K562 (cell line): ENCODE measurements around the gene TNPO3. TPM values are rescaled to one million over a fixed set of nuclear protein-coding genes. Genes with fewer than 3 reads are reported as not detected.

ENCODE experiments used
- ATAC-seq: fragments of 200-7000 bp; cut with Tn5 transposase; 3 replicates; pipeline ENCODE4 v1.9.1; 2020; ENCODE audit warnings: moderate library complexity
- BruUV-seq: library from RNA; stranded (reverse); fragments of 400-500 nt; replicated peaks from 2 replicates; lab custom pipeline; 2021; lab: Mats Ljungman, UMichigan
- CTCF ChIA-PET: fragments of 300-600 bp; formaldehyde crosslinking; extraction: SDS; loops from one replicate; lab custom pipeline; 2021; ENCODE audit warnings: low intra/inter-chr PET ratio; lab: Yijun Ruan, JAX
- POLR2A ChIA-PET: fragments of 300-600, 350-650 bp; sonication (Branson Sonifier 250); formaldehyde crosslinking; extraction: SDS; loops from one replicate; lab custom pipeline; 2021; ENCODE audit warnings: antibody characterized with exemption, inconsistent platforms; lab: Yijun Ruan, JAX
- DNase-seq, 4 experiments: peaks; one replicate each; pipeline versions ENCODE4 v3.0.0 to v3.0.0-alpha.2; 2011 to 2018; ENCODE audit warnings: low spot score in 3 of 4, mixed read lengths in 3 of 4; ENCODE audit errors: extremely low read depth in 1 of 4
- FAIRE-seq: peaks from 2 replicates; lab custom pipeline; 2011; peaks lifted over from hg19 to GRCh38; lab: Jason Lieb, UNC
- H2AFZ ChIP-seq: 2 replicates; pipeline ENCODE4 v1.6.0; 2011; ENCODE audit warnings: low read depth, low read length, control low read depth, inconsistent platforms
- H3K27ac ChIP-seq: fragments of 200-600 bp; 3 replicates; pipeline ENCODE4 v1.8.0; 2011; ENCODE audit warnings: low read depth, mild to moderate bottlenecking, control low read depth, inconsistent platforms, low read length, moderate library complexity, mixed read lengths; ENCODE audit errors: extremely low read depth
- H3K27me3 ChIP-seq, 2 experiments: fragments of 300-600 bp in 1 of 2; 2 replicates in 1 of 2; 3 replicates in 1 of 2; pipeline versions ENCODE4 v1.6.0 to v1.8.0; 2011; ENCODE audit warnings: inconsistent platforms in 2 of 2, low read length in 2 of 2, mild to moderate bottlenecking in 1 of 2, mixed read lengths in 1 of 2, moderate library complexity in 1 of 2; ENCODE audit not compliant: control insufficient read depth in 2 of 2, insufficient read depth in 2 of 2
- H3K36me3 ChIP-seq: fragments of 300-600 bp; 3 replicates; pipeline ENCODE4 v1.8.0; 2011; ENCODE audit warnings: mild to moderate bottlenecking, low read length, inconsistent platforms; ENCODE audit not compliant: control insufficient read depth, insufficient read depth
- H3K4me1 ChIP-seq, 2 experiments: fragments of 200-600 bp in 1 of 2; replicated peaks in 1 of 2; 2 replicates in 1 of 2; 3 replicates in 1 of 2; pipeline versions ENCODE4 v1.5.1 to v1.8.0; 2011; ENCODE audit warnings: inconsistent platforms in 2 of 2, low read length in 2 of 2, mild to moderate bottlenecking in 1 of 2, mixed read lengths in 1 of 2, moderate library complexity in 1 of 2; ENCODE audit not compliant: control insufficient read depth in 2 of 2, insufficient read depth in 2 of 2
- H3K4me2 ChIP-seq: 2 replicates; pipeline ENCODE4 v1.6.1; 2011; ENCODE audit warnings: low read length, control low read depth, inconsistent platforms, mixed read lengths; ENCODE audit not compliant: insufficient read depth
- H3K4me3 ChIP-seq: fragments of 200-600 bp; sonication (generic), shearing (Covaris generic); 2 replicates; pipeline ENCODE4 v1.5.1; 2016; ENCODE audit warnings: control low read depth, inconsistent platforms
- H3K79me2 ChIP-seq: fragments of 200-600 bp; 3 replicates; pipeline ENCODE4 v1.8.0; 2011; ENCODE audit warnings: low read length, inconsistent platforms; ENCODE audit not compliant: control insufficient read depth, insufficient read depth
- H3K9ac ChIP-seq, 2 experiments: 2 replicates each; pipeline versions ENCODE4 v1.6.0 to v1.6.1; 2011; ENCODE audit warnings: low read depth in 2 of 2, low read length in 2 of 2, control low read depth in 1 of 2, inconsistent platforms in 1 of 2, mild to moderate bottlenecking in 1 of 2, mixed read lengths in 1 of 2; ENCODE audit not compliant: insufficient read depth in 1 of 2
- H3K9me1 ChIP-seq: one replicate; pipeline ENCODE4 v1.6.0; 2011; ENCODE audit warnings: inconsistent platforms, mild to moderate bottlenecking, low read length, moderate library complexity; ENCODE audit not compliant: control insufficient read depth, insufficient read depth
- H3K9me3 ChIP-seq: replicated peaks from 2 replicates; pipeline ENCODE4 v1.5.1; 2011; ENCODE audit warnings: low read depth, low read length, inconsistent platforms; ENCODE audit not compliant: control insufficient read depth, insufficient read depth
- H4K20me1 ChIP-seq: replicated peaks from 2 replicates; pipeline ENCODE4 v1.6.1; 2011; ENCODE audit warnings: low read length, inconsistent platforms, mixed read lengths; ENCODE audit not compliant: control insufficient read depth, insufficient read depth
- MCM3 ChIP-seq: fragments of 450-650 bp; IDR thresholded peaks from 2 replicates; pipeline ENCODE4 v1.6.1; 2016
- ZNF165 ChIP-seq: fragments of 250-450 bp; sonication (Bioruptor Pico); IDR thresholded peaks from 2 replicates; pipeline ENCODE4 v1.4.0; 2020; ENCODE audit warnings: borderline replicate concordance
- WGBS: fragments of 100-300 bp; shearing (Covaris generic); methylation state at CpG from one replicate; pipeline ENCODE4 v1.1.6; 2016; ENCODE audit warnings: low coverage, mixed read lengths; ENCODE audit not compliant: insufficient coverage; ENCODE audit errors: missing lambda C conversion rate; 5-methylcytosine and 5-hydroxymethylcytosine counted together
- in situ Hi-C: fragments of 300-500 bp; cut with MboI; formaldehyde crosslinking; loops from 4 replicates; pipeline ENCODE4 v1.15.0; 2018; ENCODE audit warnings: inconsistent platforms, mixed read lengths
- intact Hi-C: fragments of 100-400 bp; cut with micrococcal nuclease; formaldehyde crosslinking; loops from 2 replicates; pipeline ENCODE4 v1.14.2; 2022
- polyA plus RNA-seq, 8 experiments: library from polyadenylated mRNA; depleted of rRNA in 4 of 8; stranded (reverse) in 5 of 8; unstranded in 3 of 8; fragments of >200 nt; fragmentation: Nextera tagmentation in 2 of 8; fragmentation: Illumina TruSeq in 1 of 8; extraction: Ambion mirVana in 2 of 8; extraction: Trizol in 1 of 8; gene quantifications; 2 replicates each; pipeline versions ENCODE4 v1.2.1 to v1.2.3, GENCODE V29; 2011 to 2014; ENCODE audit warnings: inconsistent platforms in 1 of 8, missing spikeins in 1 of 8
- total RNA-seq, 7 experiments: library from RNA; depleted of rRNA in 6 of 7; stranded (reverse); fragments of >200 nt in 6 of 7; fragmentation: Illumina TruSeq in 2 of 7; extraction: Trizol in 2 of 7; gene quantifications; 2 replicates each; pipeline versions ENCODE4 v1.2.1 to v1.2.3, GENCODE V29; 2011 to 2021; ENCODE audit warnings: low replicate concordance in 1 of 7
- TF ChIP-seq, protein P1 (sequence below): fragments of 250-450 bp; sonication (Bioruptor Pico); IDR thresholded peaks from 2 replicates; pipeline ENCODE4 v1.8.0; 2021; ENCODE audit warnings: mild to moderate bottlenecking, moderate library complexity
- TF ChIP-seq, protein P2 (sequence below): sonication (generic); formaldehyde crosslinking; IDR thresholded peaks from 2 replicates; pipeline ENCODE4 v1.8.1; 2023; ENCODE audit warnings: mild to moderate bottlenecking, missing genetic modification reagents
- TF ChIP-seq, protein P3 (sequence below), 2 experiments: fragments of 450-650 bp; formaldehyde crosslinking in 1 of 2; IDR thresholded peaks; 2 replicates each; pipeline versions ENCODE4 v1.4.0 to v1.6.1; 2014 to 2020; ENCODE audit warnings: mild to moderate bottlenecking in 2 of 2, borderline replicate concordance in 1 of 2, low read depth in 1 of 2

TNPO3 gene
- total and polyA plus RNA-seq, 9 of the 15 experiments (the other 6 are each of a cell fraction or from before 2014, with no cell fraction given): 35.8 to 125 (median 110) TPM

DNA sequence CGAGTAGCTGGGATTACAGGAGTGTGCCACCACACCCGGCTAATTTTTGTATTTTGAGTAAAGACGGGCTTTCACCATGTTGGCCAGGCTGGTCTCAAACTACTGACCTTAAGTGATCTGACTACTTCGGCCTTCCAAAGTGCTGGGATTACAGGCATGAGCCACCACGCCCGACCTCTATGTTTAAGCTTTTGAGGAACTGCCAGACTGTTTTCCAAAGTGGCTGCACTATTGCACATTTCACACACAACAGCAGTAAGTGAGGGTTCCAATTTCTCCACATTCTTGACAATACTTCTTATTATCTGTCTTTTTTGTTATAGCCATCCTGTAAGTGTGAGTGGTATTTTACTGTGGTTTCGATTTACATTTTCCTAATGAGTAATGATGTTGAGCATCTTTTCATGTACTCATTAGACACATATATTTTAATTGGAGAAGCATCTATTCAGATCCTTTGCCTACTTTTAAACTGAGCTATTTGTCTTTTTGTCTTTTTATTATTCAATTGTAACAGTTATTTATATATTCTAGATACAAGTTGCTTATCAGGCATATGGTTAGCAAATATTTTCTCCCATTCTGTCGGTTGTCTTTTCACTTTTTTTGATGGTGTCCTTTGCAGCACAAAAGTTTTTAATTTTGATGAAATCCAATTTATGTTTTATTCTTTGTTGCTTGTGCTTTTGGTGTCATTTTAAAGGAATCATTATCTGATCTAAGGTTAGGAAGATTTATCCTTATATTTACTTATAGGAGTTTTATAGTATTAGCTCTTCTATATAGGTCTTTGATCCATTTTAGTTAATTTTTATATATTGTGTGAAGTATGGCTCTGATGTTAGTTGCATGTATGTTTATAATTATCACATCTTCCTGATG is 130.0 kb downstream of the TNPO3 start (continued):
- TF ChIP-seq, protein P1, sequence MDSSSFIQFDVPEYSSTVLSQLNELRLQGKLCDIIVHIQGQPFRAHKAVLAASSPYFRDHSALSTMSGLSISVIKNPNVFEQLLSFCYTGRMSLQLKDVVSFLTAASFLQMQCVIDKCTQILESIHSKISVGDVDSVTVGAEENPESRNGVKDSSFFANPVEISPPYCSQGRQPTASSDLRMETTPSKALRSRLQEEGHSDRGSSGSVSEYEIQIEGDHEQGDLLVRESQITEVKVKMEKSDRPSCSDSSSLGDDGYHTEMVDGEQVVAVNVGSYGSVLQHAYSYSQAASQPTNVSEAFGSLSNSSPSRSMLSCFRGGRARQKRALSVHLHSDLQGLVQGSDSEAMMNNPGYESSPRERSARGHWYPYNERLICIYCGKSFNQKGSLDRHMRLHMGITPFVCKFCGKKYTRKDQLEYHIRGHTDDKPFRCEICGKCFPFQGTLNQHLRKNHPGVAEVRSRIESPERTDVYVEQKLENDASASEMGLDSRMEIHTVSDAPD (CRISPR knock-in tag): no peak
- TF ChIP-seq, protein P2, sequence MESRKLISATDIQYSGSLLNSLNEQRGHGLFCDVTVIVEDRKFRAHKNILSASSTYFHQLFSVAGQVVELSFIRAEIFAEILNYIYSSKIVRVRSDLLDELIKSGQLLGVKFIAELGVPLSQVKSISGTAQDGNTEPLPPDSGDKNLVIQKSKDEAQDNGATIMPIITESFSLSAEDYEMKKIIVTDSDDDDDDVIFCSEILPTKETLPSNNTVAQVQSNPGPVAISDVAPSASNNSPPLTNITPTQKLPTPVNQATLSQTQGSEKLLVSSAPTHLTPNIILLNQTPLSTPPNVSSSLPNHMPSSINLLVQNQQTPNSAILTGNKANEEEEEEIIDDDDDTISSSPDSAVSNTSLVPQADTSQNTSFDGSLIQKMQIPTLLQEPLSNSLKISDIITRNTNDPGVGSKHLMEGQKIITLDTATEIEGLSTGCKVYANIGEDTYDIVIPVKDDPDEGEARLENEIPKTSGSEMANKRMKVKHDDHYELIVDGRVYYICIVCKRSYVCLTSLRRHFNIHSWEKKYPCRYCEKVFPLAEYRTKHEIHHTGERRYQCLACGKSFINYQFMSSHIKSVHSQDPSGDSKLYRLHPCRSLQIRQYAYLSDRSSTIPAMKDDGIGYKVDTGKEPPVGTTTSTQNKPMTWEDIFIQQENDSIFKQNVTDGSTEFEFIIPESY (CRISPR knock-in tag): no peak
- TF ChIP-seq MCM3: no peak

DNA sequence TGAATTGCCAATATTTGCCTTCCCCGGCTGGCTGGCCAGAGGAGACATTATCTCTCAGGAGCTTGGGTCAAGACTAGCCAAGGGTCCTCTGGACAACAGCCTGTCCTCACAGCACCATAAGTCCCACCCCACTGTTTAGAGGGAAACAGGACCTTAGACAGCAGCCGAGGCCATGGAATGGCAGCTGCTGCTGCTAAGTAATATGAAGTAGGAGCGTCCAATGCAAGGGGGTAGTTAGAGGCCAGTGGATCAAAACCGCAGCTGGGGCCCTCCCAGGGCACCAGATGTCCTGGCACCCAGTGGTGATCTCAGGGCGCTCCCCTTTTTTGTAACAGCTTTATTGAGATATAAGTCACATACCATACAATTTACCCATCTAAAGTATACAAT is 131.5 kb downstream of the TNPO3 start:
- ChIA-PET CTCF (no interaction called here), POLR2A (interaction anchor here (1.3 to 2.1 kb wide), 2 partner anchors 9 to 12 kb away, joined by 5 to 10 read pairs; no protein-coding TSS in a partner anchor)
- no peak overlapping the region for H2AFZ ChIP-seq
- no peaks in the 10 kb centered on the region for H3K4me1 ChIP-seq
- ATAC-seq (peak; percentile 48), DNase-seq (no peak), FAIRE-seq (no peak)
- no peaks in the 10 kb centered on the region for H3K79me2 ChIP-seq
- intact Hi-C loops: loop anchor here (5.0 kb wide), 1 partner anchor 289 kb away; no protein-coding TSS in a partner anchor
- H3K36me3 ChIP-seq: no peaks in the 10 kb centered on the region
- in situ Hi-C loops: no loop called here
- no TSS peak for BruUV-seq
- no peaks in the 10 kb centered on the region for H3K9me3 ChIP-seq
- H3K9ac ChIP-seq: no peak overlapping the region
- H3K4me3 ChIP-seq: no peak overlapping the region
- TF ChIP-seq ZNF165 (CRISPR knock-in tag): no peak
- TF ChIP-seq, protein P3, sequence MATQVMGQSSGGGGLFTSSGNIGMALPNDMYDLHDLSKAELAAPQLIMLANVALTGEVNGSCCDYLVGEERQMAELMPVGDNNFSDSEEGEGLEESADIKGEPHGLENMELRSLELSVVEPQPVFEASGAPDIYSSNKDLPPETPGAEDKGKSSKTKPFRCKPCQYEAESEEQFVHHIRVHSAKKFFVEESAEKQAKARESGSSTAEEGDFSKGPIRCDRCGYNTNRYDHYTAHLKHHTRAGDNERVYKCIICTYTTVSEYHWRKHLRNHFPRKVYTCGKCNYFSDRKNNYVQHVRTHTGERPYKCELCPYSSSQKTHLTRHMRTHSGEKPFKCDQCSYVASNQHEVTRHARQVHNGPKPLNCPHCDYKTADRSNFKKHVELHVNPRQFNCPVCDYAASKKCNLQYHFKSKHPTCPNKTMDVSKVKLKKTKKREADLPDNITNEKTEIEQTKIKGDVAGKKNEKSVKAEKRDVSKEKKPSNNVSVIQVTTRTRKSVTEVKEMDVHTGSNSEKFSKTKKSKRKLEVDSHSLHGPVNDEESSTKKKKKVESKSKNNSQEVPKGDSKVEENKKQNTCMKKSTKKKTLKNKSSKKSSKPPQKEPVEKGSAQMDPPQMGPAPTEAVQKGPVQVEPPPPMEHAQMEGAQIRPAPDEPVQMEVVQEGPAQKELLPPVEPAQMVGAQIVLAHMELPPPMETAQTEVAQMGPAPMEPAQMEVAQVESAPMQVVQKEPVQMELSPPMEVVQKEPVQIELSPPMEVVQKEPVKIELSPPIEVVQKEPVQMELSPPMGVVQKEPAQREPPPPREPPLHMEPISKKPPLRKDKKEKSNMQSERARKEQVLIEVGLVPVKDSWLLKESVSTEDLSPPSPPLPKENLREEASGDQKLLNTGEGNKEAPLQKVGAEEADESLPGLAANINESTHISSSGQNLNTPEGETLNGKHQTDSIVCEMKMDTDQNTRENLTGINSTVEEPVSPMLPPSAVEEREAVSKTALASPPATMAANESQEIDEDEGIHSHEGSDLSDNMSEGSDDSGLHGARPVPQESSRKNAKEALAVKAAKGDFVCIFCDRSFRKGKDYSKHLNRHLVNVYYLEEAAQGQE (IDR thresholded peaks at IDR 0.05; ENCODE audit: borderline replicate concordance): peak; percentile 54
- TF ChIP-seq, protein P3 (CRISPR knock-in tag; IDR thresholded peaks at IDR 0.05; ENCODE audit: low read depth): no peak
- TF ChIP-seq, all 486 proteins: peak for 1
- Histone ChIP-seq H3K4me2 (no peak overlapping the region), H3K27me3 (peaks cover 55 to 66% of the 10 kb centered on the region in 2 experiments), H4K20me1 (no peaks in the 10 kb centered on the region), H3K27ac (no peak overlapping the region), H3K9me1 (no peaks in the 10 kb centered on the region)
- 0% methylated on average over 5 of the region's 5 CpGs for WGBS
